C4-2B (cell line): ENCODE measurements around the gene RPGRIP1L.

Experiments used
- CTCF ChIP-seq: fragments of 450-650 bp; conservative IDR thresholded peaks from 2 replicates; pipeline ENCODE4 v1.5.1; 2017; ENCODE audit warnings: mild to moderate bottlenecking
- ZFX ChIP-seq: fragments of 450-650 bp; IDR thresholded peaks from 2 replicates; pipeline ENCODE4 v1.6.1; 2017

DNA sequence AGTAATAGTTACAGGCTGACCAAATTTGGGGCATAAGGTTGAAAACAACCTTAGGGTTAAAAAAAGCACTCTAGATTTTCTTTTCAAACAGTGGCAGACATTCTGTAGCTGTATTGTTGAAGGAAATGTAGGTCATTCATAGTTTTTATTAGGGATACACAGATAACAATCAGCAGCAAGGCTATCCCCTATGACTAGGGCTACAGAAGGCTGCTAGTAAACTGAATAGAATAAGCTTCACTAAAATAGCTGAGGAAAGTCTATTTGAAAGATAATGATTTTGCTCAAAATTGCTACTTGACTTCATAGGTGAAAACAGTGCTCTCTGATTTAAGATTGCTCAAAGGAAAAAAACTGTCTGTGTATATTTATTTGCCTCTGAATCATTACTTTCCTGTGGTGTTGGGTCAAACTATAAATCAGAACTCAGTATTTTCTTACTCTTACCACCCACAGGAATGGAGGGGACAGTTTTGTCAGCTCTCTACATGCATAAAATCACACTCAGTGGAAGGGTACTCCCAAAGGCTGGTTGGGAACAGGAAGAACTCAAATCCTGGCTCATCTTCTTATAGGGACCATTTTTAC is 24.8 kb downstream of the RPGRIP1L start:
- TF ChIP-seq CTCF (no peak), ZFX (no peak)
